Measurements from ENCODE around the gene SLC23A1.

Gene SLC23A1

DNA sequence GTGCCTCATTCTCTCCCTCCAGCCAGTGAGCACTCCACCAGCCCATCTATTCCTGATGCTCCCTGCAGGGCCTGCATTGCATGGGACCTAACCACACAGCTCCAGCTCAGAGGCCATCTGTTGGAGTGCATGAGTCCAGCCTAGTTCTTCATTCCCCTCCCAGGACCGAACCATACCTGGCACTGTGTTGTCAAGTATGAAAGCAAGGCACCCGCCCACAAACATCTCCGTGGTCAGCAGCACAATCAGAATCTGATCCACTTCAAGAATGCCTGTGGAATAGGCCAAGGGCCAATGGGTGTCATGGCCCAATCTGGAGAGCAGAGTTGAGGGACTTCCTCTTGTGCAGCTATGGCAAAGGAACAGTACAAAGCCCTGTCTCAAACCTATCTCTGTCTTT is 5.9 kb downstream of the SLC23A1 start:
- Histone ChIP-seq H3K27ac (ENCODE audit: low read depth, low read length) (no peak overlapping the region), H3K36me3 (ENCODE audit: control insufficient read depth, low read length) (peaks cover under 1% of the 10 kb centered on the region), H4K20me1 (ENCODE audit: control insufficient read depth, insufficient read depth, low read depth, low read length) (no peaks in the 10 kb centered on the region), H3K4me1 (ENCODE audit: control insufficient read depth, low read length) (peaks cover 5% of the 10 kb centered on the region), H3K27me3 (ENCODE audit: control insufficient read depth, low read length) (no peaks in the 10 kb centered on the region), H3K9me3 (ENCODE audit: control insufficient read depth, insufficient read depth, low read length) (no peaks in the 10 kb centered on the region), H3K9me2 (replicated peaks; ENCODE audit: control insufficient read depth, low read length) (no peaks in the 10 kb centered on the region), H3K4me2 (ENCODE audit: low read length) (no peak overlapping the region), H3F3A (ENCODE audit: control insufficient read depth, insufficient read depth) (0 out of 2 replicates have a peak, but pooled peaks cover 3% of the 10 kb centered on the region), H3K4me3 (ENCODE audit: low read length) (no peak overlapping the region), H3K79me2 (ENCODE audit: control insufficient read depth, low read length) (no peaks in the 10 kb centered on the region)
- TF ChIP-seq EZH2phosphoT487 (IDR thresholded peaks at IDR 0.05; ENCODE audit: borderline replicate concordance, low read length) (no peak), CTCF (IDR thresholded peaks at IDR 0.05; ENCODE audit: low read depth, low read length, poor library complexity, severe bottlenecking) (no peak)

DNA sequence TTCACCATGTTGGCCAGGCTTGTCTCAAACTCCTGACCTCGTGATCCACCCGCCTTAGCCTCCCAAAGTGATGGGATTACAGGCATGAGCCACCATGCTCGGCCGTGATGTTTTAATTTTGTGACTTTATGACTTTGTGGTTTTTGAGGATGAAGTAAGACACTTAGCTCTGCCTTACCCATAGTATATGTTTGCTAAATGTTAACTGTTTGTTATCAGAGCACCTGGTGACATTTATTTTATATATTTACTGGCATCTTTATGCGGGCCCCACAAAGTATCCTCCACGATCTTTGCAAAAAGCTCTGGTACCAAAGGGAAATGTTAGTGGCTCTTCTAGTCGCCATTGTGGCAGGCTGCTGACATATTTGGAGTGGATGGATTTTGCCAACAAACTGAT is 6.7 kb downstream of the SLC23A1 start:
- Histone ChIP-seq H3K4me3 (ENCODE audit: low read length) (no peak overlapping the region), H4K20me1 (ENCODE audit: control insufficient read depth, insufficient read depth, low read depth, low read length) (no peaks in the 10 kb centered on the region), H3F3A (ENCODE audit: control insufficient read depth, insufficient read depth) (peaks cover 8% of the 10 kb centered on the region; the same call in 1 of the 2 replicates), H3K27ac (ENCODE audit: low read depth, low read length) (no peak overlapping the region), H3K27me3 (ENCODE audit: control insufficient read depth, low read length) (no peaks in the 10 kb centered on the region), H3K9me3 (ENCODE audit: control insufficient read depth, insufficient read depth, low read length) (no peaks in the 10 kb centered on the region), H3K36me3 (ENCODE audit: control insufficient read depth, low read length) (peaks cover 9% of the 10 kb centered on the region), H3K9me2 (replicated peaks; ENCODE audit: control insufficient read depth, low read length) (no peaks in the 10 kb centered on the region), H3K79me2 (ENCODE audit: control insufficient read depth, low read length) (no peaks in the 10 kb centered on the region), H3K4me2 (ENCODE audit: low read length) (no peak overlapping the region), H3K4me1 (ENCODE audit: control insufficient read depth, low read length) (no peaks in the 10 kb centered on the region)
- TF ChIP-seq CTCF (IDR thresholded peaks at IDR 0.05; ENCODE audit: low read depth, low read length, poor library complexity, severe bottlenecking) (no peak), EZH2phosphoT487 (IDR thresholded peaks at IDR 0.05; ENCODE audit: borderline replicate concordance, low read length) (no peak)

DNA sequence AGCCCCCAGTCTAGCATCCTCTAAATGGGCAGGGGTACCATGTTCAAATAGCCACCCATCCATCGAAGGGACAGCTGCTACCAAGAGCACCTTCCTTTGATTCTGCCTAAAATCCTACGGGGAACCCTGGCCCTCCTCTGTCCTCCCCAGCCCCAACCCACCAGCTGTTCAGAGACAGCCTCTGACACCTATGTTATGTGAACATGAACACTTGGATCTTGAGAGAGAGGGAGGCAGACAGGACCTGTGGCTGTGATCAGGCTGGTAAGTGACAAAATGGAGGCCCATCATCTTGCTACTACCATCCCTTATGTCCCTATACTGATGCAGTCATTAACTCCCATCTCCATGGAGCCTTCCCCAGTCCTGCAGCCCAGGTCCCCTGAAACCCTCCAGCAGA is 8.2 kb downstream of the SLC23A1 start:
- TF ChIP-seq EZH2phosphoT487 (IDR thresholded peaks at IDR 0.05; ENCODE audit: borderline replicate concordance, low read length) (no peak), CTCF (IDR thresholded peaks at IDR 0.05; ENCODE audit: low read depth, low read length, poor library complexity, severe bottlenecking) (peak; percentile 29)
- no peaks in the 10 kb centered on the region for H3K27me3 ChIP-seq (ENCODE audit: control insufficient read depth, low read length)

More for the DNA sequence above, 8.2 kb downstream of the SLC23A1 start:
- no peaks in the 10 kb centered on the region for H3K9me2 ChIP-seq (replicated peaks; ENCODE audit: control insufficient read depth, low read length)
- H3K4me1 ChIP-seq (ENCODE audit: control insufficient read depth, low read length), result no peaks in the 10 kb centered on the region
- H3F3A ChIP-seq (ENCODE audit: control insufficient read depth, insufficient read depth), result peaks cover 8% of the 10 kb centered on the region; the same call in 1 of the 2 replicates
- no peak overlapping the region for H3K4me2 ChIP-seq (ENCODE audit: low read length)
- H4K20me1 ChIP-seq (ENCODE audit: control insufficient read depth, insufficient read depth, low read depth, low read length), result no peaks in the 10 kb centered on the region
- no peak overlapping the region for H3K4me3 ChIP-seq (ENCODE audit: low read length)
- peaks cover 14% of the 10 kb centered on the region for H3K36me3 ChIP-seq (ENCODE audit: control insufficient read depth, low read length)
- H3K79me2 ChIP-seq (ENCODE audit: control insufficient read depth, low read length), result no peaks in the 10 kb centered on the region
- no peak overlapping the region for H3K27ac ChIP-seq (ENCODE audit: low read depth, low read length)
- no peaks in the 10 kb centered on the region for H3K9me3 ChIP-seq (ENCODE audit: control insufficient read depth, insufficient read depth, low read length)

All from DOHH2 (cell line).